ENCODE results near the gene KLHL40.
"Not testable (repeated sequence)": the region's sequence is repeated elsewhere in the genome, so short reads cannot be mapped to it uniquely, and the experiment has no call there.

Gene KLHL40

GRCh38 chr3:42720126-42720525 lies 34.8 kb downstream of the KLHL40 start:
- Histone ChIP-seq H3K9ac (ENCODE audit: insufficient read length) (no peak overlapping the region), H3K9me3 (ENCODE audit: low read depth, low read length) (no peaks in the 10 kb centered on the region), H3K36me3 (ENCODE audit: insufficient read depth, low read length) (no peaks in the 10 kb centered on the region), H3K4me3 (no peak overlapping the region), H3K27ac (no peak overlapping the region)
- no peak for TF ChIP-seq FOXP2 (optimal IDR thresholded peaks at IDR 0.05; ENCODE audit: control extremely low read depth, extremely low read length, insufficient read depth)
- no peak for TF ChIP-seq EZH2 (IDR thresholded peaks at IDR 0.05)
- no peak for TF ChIP-seq POLR2AphosphoS5 (IDR thresholded peaks at IDR 0.05; ENCODE audit: borderline replicate concordance, low read depth, low read length)
- no peak for DNase-seq (ENCODE audit: low read depth, low spot score)

DNA sequence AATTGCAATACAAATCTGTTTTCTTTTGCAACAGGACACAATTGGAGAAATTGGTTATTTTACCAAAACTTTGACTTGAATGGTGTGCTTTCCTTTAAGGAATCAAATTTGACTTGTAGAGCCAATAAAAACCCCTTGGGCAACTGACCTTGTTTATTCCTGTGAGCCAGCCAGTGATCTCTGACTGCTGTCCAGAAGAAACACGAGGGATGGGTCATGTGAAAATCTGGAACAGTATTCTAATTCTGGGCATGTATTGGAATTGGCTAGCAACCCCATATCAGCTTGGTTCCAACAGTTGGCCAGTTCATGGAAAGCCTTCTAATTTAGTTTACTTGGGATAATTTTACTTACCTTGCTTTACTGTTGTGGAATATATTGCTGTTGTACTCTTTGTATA lies 36.4 kb downstream of the KLHL40 start:
- Histone ChIP-seq H3K9me3 (ENCODE audit: low read depth, low read length) (no peaks in the 10 kb centered on the region), H3K4me3 (no peak overlapping the region), H3K36me3 (ENCODE audit: insufficient read depth, low read length) (no peaks in the 10 kb centered on the region), H3K9ac (ENCODE audit: insufficient read length) (no peak overlapping the region), H3K27ac (no peak overlapping the region)
- no peak for TF ChIP-seq POLR2AphosphoS5 (IDR thresholded peaks at IDR 0.05; ENCODE audit: borderline replicate concordance, low read depth, low read length)
- no peak for TF ChIP-seq FOXP2 (optimal IDR thresholded peaks at IDR 0.05; ENCODE audit: control extremely low read depth, extremely low read length, insufficient read depth)
- TF ChIP-seq EZH2 (IDR thresholded peaks at IDR 0.05) = no peak
- no peak for DNase-seq (ENCODE audit: low read depth, low spot score)

GRCh38 chr3:42722442-42722841 lies 37.1 kb downstream of the KLHL40 start:
- not testable (repeated sequence) for H3K27ac ChIP-seq; H3K4me3 ChIP-seq; DNase-seq (ENCODE audit: low read depth, low spot score); H3K36me3 ChIP-seq (ENCODE audit: insufficient read depth, low read length); H3K9ac ChIP-seq (ENCODE audit: insufficient read length); H3K9me3 ChIP-seq (ENCODE audit: low read depth, low read length)

DNA sequence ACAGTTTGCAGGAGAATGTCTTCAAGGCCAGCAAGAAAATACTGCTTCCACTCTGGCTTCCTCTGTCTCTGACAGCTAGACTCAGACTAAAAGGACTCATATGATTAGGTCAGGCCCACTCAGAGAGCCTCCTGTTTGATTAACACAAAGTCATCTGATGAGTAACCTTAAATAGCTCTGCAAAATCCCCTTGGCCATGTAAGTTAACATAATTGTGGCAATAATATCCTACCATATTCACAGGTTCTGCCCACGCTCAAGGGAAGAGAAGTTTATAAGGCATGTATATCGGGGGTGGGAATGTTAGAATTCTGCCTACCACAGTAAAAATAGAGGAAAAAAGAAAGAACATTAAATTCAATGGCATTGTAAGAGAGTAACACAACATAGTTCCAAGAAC lies 37.9 kb downstream of the KLHL40 start:
- no peak for TF ChIP-seq POLR2AphosphoS5 (IDR thresholded peaks at IDR 0.05; ENCODE audit: borderline replicate concordance, low read depth, low read length)
- no peak for TF ChIP-seq FOXP2 (optimal IDR thresholded peaks at IDR 0.05; ENCODE audit: control extremely low read depth, extremely low read length, insufficient read depth)
- no peak for TF ChIP-seq EZH2 (IDR thresholded peaks at IDR 0.05)
- DNase-seq (ENCODE audit: low read depth, low spot score) = no peak
- H3K4me3 ChIP-seq = no peak overlapping the region
- no peak overlapping the region for H3K27ac ChIP-seq
- H3K9me3 ChIP-seq (ENCODE audit: low read depth, low read length) = no peaks in the 10 kb centered on the region
- H3K36me3 ChIP-seq (ENCODE audit: insufficient read depth, low read length) = no peaks in the 10 kb centered on the region
- no peak overlapping the region for H3K9ac ChIP-seq (ENCODE audit: insufficient read length)

DNA sequence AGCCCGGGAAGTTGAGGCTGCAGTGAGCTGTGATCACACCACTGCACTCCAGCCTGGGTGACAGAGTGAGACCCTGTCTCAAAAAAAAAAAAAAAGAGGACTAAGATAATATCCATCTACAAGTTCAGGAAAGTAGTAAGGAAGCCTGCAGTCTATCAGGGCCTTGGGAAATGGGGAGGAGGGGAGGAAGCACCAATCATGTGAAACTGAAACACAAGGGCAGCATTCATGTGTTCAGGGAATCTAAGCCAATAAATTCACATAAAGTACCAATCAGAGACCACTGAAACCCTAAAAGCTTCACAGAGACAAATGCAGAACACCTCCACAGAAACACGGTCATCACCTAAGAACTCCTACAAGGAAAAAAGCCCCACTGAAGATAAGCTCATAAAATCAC lies 40.1 kb downstream of the KLHL40 start:
- H3K9ac ChIP-seq (ENCODE audit: insufficient read length) = no peak overlapping the region
- H3K9me3 ChIP-seq (ENCODE audit: low read depth, low read length) = no peaks in the 10 kb centered on the region
- no peak overlapping the region for H3K4me3 ChIP-seq
- DNase-seq (ENCODE audit: low read depth, low spot score) = no peak
- no peaks in the 10 kb centered on the region for H3K36me3 ChIP-seq (ENCODE audit: insufficient read depth, low read length)
- TF ChIP-seq POLR2AphosphoS5 (IDR thresholded peaks at IDR 0.05; ENCODE audit: borderline replicate concordance, low read depth, low read length) = no peak
- TF ChIP-seq FOXP2 (optimal IDR thresholded peaks at IDR 0.05; ENCODE audit: control extremely low read depth, extremely low read length, insufficient read depth) = no peak
- no peak for TF ChIP-seq EZH2 (IDR thresholded peaks at IDR 0.05)
- no peak overlapping the region for H3K27ac ChIP-seq

- DNase-seq (ENCODE audit: low read depth, low spot score) = no peak
- H3K36me3 ChIP-seq (ENCODE audit: insufficient read depth, low read length) = no peaks in the 10 kb centered on the region
- no peak overlapping the region for H3K9ac ChIP-seq (ENCODE audit: insufficient read length)
- H3K27ac ChIP-seq = no peak overlapping the region
- no peaks in the 10 kb centered on the region for H3K9me3 ChIP-seq (ENCODE audit: low read depth, low read length)
- H3K4me3 ChIP-seq = no peak overlapping the region
- TF ChIP-seq EZH2 (IDR thresholded peaks at IDR 0.05) = no peak
- no peak for TF ChIP-seq POLR2AphosphoS5 (IDR thresholded peaks at IDR 0.05; ENCODE audit: borderline replicate concordance, low read depth, low read length)
- no peak for TF ChIP-seq FOXP2 (optimal IDR thresholded peaks at IDR 0.05; ENCODE audit: control extremely low read depth, extremely low read length, insufficient read depth)
These were observed 42.7 kb downstream of the KLHL40 start for GRCh38 chr3:42728056-42728455.

DNA sequence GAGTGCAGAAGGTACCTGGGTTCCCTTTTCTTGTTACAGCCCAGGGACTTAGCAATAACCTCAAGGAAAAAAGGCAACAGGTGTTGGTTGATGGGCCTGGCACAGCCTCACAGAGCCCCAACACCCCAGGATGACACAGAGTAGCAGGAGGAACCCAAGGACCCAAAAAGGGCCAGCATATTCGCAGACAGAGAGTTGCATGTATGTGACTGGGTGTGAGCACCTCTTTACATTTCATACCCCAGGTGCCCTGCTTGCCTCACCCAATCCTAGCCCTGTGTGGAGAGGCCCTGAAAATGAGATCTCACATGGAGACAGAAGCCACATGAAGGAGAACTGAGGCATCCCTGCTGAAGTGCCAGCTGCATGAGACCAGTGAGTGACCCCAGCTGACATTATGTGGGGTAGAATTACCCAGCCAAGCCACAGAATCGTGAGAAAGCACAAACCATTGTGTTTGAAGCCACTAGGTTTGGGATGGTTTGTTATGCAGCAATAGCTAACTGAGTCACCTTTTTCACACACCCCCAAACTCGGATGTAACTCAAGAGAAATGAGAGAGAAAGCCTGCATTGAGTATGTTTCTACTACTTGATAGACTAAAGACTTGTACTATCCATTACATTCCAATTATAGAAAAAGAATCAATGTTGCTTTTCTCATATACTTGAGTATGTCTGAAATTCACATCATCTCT lies 43.5 kb downstream of the KLHL40 start:
- TF ChIP-seq POLR2AphosphoS5 (IDR thresholded peaks at IDR 0.05; ENCODE audit: borderline replicate concordance, low read depth, low read length) = no peak
- no peak for TF ChIP-seq FOXP2 (optimal IDR thresholded peaks at IDR 0.05; ENCODE audit: control extremely low read depth, extremely low read length, insufficient read depth)
- no peak for TF ChIP-seq EZH2 (IDR thresholded peaks at IDR 0.05)
- no peak overlapping the region for H3K27ac ChIP-seq
- H3K4me3 ChIP-seq = no peak overlapping the region
- no peak overlapping the region for H3K9ac ChIP-seq (ENCODE audit: insufficient read length)
- DNase-seq (ENCODE audit: low read depth, low spot score) = no peak
- H3K9me3 ChIP-seq (ENCODE audit: low read depth, low read length) = no peaks in the 10 kb centered on the region
- H3K36me3 ChIP-seq (ENCODE audit: insufficient read depth, low read length) = no peaks in the 10 kb centered on the region

DNA sequence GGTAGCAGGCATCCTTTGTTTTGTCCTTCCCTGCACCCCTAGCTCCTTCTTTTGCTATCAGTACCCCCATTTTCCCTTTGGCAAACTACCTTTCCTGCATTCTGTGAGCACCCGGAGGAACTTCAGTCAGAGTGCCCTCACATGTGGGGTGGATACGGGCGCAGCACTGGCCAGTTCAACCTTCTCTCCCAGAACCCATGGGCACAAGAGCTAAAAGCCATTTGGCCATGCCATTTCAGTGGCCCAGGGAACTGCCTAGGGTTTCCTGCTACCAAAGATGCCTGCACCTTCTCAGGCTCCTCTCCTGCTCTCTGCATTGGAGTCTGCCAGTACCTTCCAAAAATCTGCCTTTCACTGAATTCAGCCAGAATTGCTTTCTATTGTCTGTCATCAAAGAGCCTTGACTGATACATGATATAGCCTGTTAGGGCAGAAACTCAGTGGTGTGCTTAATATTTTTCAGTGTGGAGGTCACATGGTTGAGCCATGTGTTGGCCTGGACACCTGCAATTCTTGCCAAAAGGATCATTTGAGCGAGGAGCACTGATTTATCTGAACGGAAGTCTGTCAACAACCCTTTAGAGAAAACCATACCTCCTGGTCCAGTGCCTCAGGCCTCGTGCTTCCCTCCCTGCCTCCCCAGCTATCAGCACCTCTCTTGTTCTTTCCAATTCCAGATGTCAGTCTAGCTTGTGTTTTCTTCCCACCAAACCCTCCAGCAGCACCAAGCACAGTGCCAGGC lies 44.2 kb downstream of the KLHL40 start:
- H3K36me3 ChIP-seq (ENCODE audit: insufficient read depth, low read length) = no peaks in the 10 kb centered on the region
- TF ChIP-seq FOXP2 (optimal IDR thresholded peaks at IDR 0.05; ENCODE audit: control extremely low read depth, extremely low read length, insufficient read depth) (no peak), EZH2 (IDR thresholded peaks at IDR 0.05) (no peak), POLR2AphosphoS5 (IDR thresholded peaks at IDR 0.05; ENCODE audit: borderline replicate concordance, low read depth, low read length) (no peak)
- no peak for DNase-seq (ENCODE audit: low read depth, low spot score)
- H3K27ac ChIP-seq = no peak overlapping the region
- no peak overlapping the region for H3K4me3 ChIP-seq
- H3K9me3 ChIP-seq (ENCODE audit: low read depth, low read length) = no peaks in the 10 kb centered on the region
- no peak overlapping the region for H3K9ac ChIP-seq (ENCODE audit: insufficient read length)
